NCI-H82 treated with DMSO at 0.1 percent for 48 hours (cell line): Measurements from ENCODE around the gene RBAK.
"Not testable (repeated sequence)": the region's sequence is repeated elsewhere in the genome, so short reads cannot be mapped to it uniquely, and the experiment has no call there.

ENCODE experiments used
- DNase-seq: peaks from one replicate; lab custom pipeline; 2025; ENCODE audit not compliant: unreplicated experiment; lab: John Stamatoyannopoulos, UW

The RBAK gene

DNA sequence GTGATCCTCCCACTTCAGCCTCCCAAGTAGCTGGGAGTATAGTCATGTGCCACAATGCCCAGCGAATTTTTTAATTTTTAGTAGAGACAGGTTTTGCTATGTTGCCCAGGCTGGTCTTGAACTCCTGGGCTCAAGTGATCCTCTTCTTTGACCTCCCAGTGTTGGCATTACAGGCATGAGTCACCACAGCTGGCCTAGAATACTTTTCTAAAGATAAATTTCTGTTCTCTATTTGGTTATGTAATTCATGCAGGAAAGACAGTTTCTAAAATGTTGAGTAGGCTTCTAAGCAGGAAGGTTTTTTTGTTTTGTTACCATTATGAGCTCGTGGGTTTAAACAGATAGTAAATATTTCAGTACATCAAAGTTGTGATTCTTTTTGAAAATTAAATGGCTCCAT is 5.0 kb downstream of the RBAK start:
- DNase-seq: no peak

DNA sequence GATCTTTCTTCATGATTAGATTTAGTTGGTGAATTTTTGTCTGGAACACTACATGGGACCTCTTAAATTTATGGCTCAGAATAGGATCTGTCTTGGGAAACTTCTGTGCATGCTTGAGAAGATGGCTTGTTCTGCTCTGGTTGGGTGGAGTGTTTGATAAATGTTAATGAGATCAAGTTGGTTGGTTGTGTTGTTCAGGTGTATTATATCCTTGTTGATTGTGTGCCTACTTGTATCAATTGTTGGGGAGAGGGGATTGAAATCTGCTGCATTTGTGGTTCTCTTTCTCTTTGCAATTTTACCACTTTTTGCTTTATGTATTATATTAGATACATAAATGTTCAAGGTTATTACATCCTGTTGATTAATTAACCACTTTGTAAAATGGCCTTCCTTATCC is 6.1 kb downstream of the RBAK start:
- DNase-seq: not testable (repeated sequence)

GRCh38 chr7:5053175-5053574 is 7.5 kb downstream of the RBAK start:
- no peak for DNase-seq

GRCh38 chr7:5063698-5064097 is 18.0 kb downstream of the RBAK start:
- DNase-seq: no peak

DNA sequence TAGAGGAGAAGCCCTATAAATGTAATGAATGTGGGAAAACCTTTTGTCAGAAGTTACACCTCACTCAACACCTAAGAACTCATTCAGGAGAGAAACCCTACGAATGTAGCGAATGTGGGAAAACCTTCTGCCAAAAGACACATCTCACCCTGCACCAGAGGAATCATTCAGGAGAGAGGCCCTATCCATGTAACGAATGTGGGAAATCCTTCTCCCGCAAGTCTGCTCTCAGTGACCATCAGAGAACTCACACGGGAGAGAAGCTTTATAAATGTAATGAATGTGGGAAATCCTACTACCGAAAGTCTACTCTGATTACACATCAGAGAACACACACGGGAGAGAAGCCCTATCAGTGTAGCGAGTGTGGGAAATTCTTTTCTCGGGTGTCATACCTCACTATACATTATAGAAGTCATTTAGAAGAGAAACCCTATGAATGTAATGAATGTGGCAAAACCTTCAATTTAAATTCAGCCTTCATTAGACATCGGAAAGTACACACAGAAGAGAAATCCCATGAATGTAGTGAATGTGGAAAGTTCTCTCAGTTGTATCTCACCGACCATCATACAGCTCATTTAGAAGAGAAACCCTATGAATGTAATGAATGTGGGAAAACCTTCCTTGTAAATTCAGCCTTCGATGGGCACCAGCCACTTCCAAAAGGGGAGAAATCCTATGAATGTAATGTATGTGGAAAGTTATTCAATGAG is 18.9 kb downstream of the RBAK start:
- DNase-seq: no peak

DNA sequence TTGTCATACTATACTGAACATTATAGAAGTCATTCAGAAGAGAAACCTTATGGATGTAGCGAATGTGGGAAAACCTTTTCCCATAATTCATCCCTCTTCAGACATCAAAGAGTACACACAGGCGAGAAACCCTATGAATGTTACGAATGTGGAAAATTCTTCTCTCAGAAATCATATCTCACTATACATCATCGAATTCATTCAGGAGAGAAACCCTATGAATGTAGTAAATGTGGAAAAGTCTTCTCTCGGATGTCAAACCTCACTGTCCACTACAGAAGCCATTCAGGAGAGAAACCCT is 19.4 kb downstream of the RBAK start:
- DNase-seq: no peak

DNA sequence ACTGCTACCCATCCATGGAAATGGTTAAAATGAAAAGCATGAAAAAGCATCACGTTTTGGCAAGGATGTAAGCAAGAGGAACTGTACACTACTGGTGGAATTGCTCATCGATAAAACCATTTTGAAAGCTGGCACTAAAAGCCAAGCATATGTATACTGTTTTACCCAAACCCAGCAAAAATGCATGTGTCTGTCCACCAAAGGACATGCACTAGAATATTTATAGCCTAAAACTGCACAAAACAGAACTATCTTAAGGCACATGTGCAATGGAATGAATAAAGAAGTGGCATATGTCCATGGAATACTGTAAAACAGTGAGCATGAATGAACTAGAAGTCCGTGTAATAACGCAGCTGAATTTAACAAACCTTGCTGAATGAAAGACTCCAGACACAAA is 22.9 kb downstream of the RBAK start:
- DNase-seq: no peak

DNA sequence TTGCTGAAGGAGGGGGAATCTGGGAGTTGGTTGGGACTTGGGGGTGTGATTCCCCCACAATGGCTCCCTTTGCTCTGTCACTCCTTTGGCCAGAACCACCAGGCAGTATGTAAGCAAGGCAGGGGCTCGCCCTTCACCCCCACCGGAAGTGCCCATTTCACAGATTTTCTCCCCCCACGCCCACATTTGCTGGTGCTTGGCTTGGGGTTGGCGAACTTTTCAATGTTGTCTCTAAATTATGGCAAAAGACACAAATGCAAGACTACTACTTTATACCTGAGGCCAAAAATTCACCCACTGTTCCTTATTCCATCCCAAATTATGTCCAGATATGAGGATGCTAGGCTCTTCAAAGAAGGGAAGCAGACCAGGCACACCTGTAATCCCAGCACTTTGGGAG is 24.5 kb downstream of the RBAK start:
- no peak for DNase-seq

GRCh38 chr7:5075187-5075586 is 29.5 kb downstream of the RBAK start:
- DNase-seq: not testable (repeated sequence)

GRCh38 chr7:5077740-5078139 is 32.1 kb downstream of the RBAK start:
- no peak for DNase-seq

DNA sequence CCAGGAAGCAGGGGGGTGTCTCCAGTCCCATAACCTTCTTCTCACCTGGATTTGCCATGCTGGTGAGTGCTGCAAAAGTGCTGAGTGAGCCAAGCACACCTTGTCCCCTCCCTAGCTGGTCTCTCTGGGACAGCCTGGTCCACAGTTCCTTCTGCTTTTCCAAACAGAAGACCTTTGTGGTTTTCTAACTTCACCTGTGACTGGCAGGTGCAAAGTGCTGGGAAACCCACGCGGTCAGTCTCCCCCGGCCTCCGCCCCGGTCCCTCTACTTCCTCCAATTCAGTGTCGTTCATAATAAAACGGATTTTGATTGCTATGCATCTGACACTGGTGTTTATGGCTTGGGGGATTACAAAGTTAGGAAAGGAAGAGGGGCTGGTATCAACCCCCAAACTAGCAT is 37.1 kb downstream of the RBAK start:
- DNase-seq: no peak

- DNase-seq: no peak
These were observed 37.7 kb downstream of the RBAK start for GRCh38 chr7:5083311-5083711.

DNA sequence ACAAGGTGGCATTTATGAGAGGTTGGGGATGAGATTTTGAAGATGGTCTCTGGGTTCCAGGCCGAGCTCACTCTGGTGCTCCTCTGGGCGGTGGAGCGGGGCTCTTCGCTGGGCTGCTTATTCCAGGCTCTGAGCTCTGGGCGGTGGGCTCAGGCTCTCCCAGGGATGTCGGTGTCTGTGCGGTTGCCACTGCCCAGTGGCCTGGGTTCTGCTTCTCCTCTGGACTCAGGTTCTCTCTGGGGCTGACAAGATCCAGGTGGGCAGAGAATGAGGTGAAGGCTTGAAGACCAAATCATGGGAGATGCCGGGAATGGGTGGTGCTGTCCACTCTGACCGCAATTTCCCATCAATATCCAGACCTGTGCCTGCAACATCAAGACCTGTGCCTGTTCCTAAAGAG is 40.6 kb downstream of the RBAK start:
- DNase-seq: no peak

- not testable (repeated sequence) for DNase-seq
These were observed 42.7 kb downstream of the RBAK start for GRCh38 chr7:5088228-5088833.

DNA sequence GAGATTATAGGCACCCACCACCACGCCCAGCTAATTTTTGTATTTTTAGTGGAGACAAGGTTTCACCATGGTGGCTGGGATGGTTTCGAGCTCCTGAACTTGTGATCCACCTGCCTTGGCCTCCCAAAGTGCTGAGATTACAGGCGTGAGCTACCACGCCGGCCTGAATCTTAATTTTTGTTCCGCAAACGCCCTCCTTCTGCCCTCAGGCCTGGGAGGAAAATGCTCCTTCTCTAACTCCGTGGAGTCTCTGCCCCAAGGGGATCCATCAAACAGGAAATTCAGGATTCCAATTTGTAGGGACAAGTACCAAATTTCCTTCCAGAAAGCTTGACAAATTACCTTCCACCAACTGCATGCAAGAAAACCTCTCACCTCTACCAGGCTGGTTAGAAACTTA is 43.2 kb downstream of the RBAK start:
- DNase-seq: no peak

DNA sequence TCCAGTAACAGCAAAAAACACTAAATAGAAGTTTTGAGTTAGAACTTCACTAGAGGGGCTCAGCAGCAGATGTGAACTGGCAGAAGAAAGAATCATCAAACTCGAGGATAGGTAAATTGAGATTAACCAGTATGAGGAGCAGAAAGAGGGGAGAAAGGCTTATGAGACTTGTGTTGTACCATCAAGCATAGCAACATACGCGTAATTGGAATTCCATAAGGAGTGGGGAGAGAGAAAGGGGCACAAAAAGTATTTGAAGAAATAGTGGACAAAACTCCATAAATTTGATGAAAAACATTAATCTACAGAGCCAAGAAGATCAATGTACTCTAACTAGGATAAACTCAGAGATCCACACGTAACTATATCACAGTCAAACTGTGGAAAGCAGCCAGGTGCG is 48.3 kb downstream of the RBAK start:
- DNase-seq: no peak

DNA sequence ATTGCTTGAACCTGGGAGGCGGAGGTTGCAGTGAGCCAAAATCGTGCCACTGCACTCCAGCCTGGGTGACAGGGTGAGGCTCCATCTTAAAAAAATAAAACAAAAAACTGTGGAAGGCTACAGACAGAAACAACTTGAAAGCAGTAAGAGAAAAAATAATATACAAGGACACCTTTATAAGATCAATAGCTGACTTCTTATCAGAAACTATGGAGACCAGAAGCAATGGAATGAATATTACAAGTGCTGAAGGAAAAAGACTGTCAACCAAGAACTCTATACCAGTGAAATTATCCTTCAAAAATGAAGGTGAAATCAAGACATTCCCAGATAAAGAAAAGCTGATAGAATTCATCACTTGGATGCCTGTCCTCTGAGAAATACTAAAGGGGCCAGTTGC is 49.0 kb downstream of the RBAK start:
- no peak for DNase-seq

DNA sequence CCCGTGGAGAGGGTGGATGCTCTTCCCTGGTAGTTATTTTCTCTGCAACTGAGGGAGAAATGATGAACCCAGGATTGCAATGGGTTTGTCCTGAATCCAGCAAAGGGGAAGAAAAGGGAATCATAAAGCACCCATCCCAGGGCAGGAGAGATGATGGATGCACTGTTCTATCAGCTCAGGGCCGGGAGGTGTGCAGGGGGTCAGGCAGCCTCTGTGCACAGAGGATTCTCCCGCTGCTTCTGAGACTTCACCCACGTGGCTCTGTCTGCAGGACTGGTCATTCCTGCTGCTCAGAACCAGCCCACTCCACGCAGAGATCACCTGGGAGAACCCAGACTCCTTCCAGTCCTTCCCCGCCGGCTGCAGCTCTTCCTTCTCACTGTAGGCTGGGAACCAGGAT is 70.7 kb downstream of the RBAK start:
- no peak for DNase-seq

DNA sequence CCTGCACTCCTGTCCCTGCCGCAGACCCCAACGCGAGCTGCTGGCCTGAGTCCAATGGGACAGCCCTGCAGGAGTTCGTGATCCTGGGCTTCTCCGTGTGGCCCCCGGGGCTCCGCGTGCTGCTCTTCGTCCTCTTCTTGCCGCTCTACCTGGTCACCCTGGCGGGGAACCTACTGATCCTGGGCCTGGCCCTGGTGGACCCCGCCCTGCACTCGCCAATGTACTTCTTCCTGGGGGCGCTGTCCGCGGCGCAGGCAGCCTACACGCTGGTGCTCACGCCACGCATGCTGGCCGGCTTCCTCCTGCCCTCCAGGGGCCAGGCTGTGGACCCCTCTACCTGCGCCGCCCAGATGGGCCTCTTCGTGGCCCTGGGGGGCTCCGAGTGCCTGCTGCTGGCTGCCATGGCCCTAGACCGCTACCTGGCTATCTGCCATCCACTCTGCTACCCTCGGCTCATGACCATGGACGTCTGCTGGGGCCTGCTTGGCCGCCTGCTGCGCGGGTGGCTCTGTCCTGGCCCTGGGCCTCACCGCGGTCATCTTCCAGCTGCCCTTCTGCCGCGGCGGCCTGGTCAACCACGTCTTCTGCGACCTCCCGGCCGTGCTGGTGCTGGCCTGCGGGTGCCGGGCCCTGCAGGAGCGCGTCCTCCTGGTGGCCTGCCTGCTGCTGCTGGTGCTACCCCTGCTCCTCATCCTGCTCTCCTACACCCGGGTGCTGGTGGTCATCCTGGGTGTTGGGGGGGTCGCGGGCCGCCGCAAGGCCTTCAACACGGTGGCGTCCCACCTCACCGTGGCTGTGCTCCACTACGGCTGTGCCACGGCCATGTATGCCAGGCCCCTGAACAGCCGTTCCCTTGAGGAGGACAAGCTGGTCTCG is 71.7 kb downstream of the RBAK start:
- DNase-seq: no peak
